ENCODE measurements around the gene SPAG16.
A peak's percentile ranks its signal among the peaks of the same experiment; 100 is the strongest.

SPAG16 gene

GRCh38 chr2:213980883-213981282, 696.6 kb downstream of the SPAG16 start:
- ChIA-PET CTCF (no interaction called here), POLR2A (no interaction called here)
- Histone ChIP-seq H3K27ac (ENCODE audit: extremely low read depth, low read depth, low read length) (no peak overlapping the region), H3K4me3 (ENCODE audit: low read depth, low read length) (no peak overlapping the region), H3K36me3 (ENCODE audit: control insufficient read depth in 2 of 2, insufficient read depth in 1 of 2, low read length in 2 of 2) (no peaks in the 10 kb centered on the region), H3K9me3 (ENCODE audit: control insufficient read depth, insufficient read depth, low read depth, low read length) (no peaks in the 10 kb centered on the region), H3K4me1 (ENCODE audit: control insufficient read depth, insufficient read depth, low read length) (no peaks in the 10 kb centered on the region)
- TF ChIP-seq ZNF785 (tag by site-specific recombination; IDR thresholded peaks at IDR 0.05) (no peak), ZNF280D (tag by site-specific recombination; IDR thresholded peaks at IDR 0.05) (no peak), ZNF350 (tag by site-specific recombination; IDR thresholded peaks at IDR 0.05) (no peak), MZF1 (tag by site-specific recombination; IDR thresholded peaks at IDR 0.05; ENCODE audit: borderline replicate concordance) (no peak), RBAK (tag by site-specific recombination; IDR thresholded peaks at IDR 0.05) (no peak)

DNA sequence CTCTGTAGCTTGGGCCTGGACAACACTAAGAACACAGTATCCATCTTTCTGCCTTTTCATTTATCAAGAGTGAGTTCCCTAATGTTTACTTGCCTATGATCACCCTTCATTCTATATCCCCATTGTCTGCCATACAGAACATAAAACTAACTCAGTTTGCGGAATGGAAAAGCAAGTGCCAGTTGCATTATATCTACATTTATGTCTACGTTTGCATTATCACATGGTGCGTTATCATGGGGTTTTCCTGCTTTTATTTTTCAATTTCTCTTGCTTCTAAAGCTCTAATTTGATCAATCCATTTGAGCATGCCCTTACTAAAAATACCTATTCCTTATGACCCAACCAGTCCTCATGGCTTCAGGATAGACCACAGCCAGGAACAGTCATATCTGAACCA, 704.9 kb downstream of the SPAG16 start:
- CTCF ChIA-PET = interaction anchor here (0.7 kb wide), 1 partner anchor 249 kb away, joined by 3 read pairs; no protein-coding TSS in a partner anchor

DNA sequence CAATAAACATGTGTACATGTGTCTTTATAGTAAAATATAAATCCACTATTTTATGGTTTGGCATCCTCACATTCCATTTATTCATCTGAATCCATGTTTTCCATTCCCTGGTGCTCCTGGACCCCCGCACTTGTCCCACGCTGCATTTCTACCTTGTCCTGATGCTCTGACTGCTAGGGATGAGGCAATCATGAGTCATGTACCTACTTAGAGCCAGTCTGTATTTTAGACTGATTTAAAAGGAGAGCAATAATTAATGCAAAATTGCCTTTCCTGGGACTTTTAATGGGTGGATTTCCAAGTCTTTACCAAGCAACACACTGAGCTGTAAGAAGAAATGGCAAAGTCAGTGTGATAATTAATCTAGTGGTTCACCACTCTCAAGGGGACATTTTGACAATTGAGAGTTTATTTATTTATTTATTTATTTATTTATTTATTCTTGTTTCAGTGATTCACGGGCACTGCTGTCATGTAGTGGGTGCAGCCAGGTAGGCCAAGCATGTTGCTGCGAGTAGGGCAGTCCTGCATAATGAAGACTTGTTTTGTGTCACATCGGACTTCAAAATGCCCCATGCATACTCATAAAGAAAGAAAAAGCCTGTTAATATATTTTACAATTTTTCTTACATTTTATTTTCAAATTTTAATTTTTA, 707.3 kb downstream of the SPAG16 start:
- TF ChIP-seq ZSCAN4 (tag by site-specific recombination; IDR thresholded peaks at IDR 0.05) (no peak), ZNF426 (tag by site-specific recombination; IDR thresholded peaks at IDR 0.05) (0 out of 2 replicates have a peak, but pooled peaks have one; percentile 12), ZBTB11 (tag by site-specific recombination; conservative IDR thresholded peaks at IDR 0.05; ENCODE audit: low read depth) (0 out of 2 replicates have a peak, but pooled peaks have one; percentile 14)
- no peaks in the 10 kb centered on the region for H3K36me3 ChIP-seq (ENCODE audit: control insufficient read depth in 2 of 2, insufficient read depth in 1 of 2, low read length in 2 of 2)

More for the DNA sequence above, 704.9 kb downstream of the SPAG16 start:
- POLR2A ChIA-PET = no interaction called here
- Histone ChIP-seq H3K4me1 (ENCODE audit: control insufficient read depth, insufficient read depth, low read length) (no peaks in the 10 kb centered on the region), H3K9me3 (ENCODE audit: control insufficient read depth, insufficient read depth, low read depth, low read length) (no peaks in the 10 kb centered on the region), H3K27ac (ENCODE audit: extremely low read depth, low read depth, low read length) (no peak overlapping the region), H3K36me3 (ENCODE audit: control insufficient read depth in 2 of 2, insufficient read depth in 1 of 2, low read length in 2 of 2) (no peaks in the 10 kb centered on the region), H3K4me3 (ENCODE audit: low read depth, low read length) (no peak overlapping the region)
- TF ChIP-seq ZFHX2 (tag by site-specific recombination; conservative IDR thresholded peaks at IDR 0.05) (no peak), ZNF174 (tag by site-specific recombination; IDR thresholded peaks at IDR 0.05) (no peak), ZNF132 (tag by site-specific recombination; IDR thresholded peaks at IDR 0.05; ENCODE audit: borderline replicate concordance) (no peak), ZNF707 (tag by site-specific recombination; IDR thresholded peaks at IDR 0.05) (no peak), ZNF175 (tag by site-specific recombination; IDR thresholded peaks at IDR 0.05) (no peak), ZNF433 (tag by site-specific recombination; IDR thresholded peaks at IDR 0.05; ENCODE audit: low read depth) (no peak), ZNF747 (tag by site-specific recombination; IDR thresholded peaks at IDR 0.05) (no peak)
- TF ChIP-seq, protein P1, sequence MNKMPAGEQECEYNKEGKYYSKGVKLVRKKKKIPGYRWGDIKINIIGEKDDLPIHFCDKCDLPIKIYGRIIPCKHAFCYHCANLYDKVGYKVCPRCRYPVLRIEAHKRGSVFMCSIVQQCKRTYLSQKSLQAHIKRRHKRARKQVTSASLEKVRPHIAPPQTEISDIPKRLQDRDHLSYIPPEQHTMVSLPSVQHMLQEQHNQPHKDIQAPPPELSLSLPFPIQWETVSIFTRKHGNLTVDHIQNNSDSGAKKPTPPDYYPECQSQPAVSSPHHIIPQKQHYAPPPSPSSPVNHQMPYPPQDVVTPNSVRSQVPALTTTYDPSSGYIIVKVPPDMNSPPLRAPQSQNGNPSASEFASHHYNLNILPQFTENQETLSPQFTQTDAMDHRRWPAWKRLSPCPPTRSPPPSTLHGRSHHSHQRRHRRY (tag by site-specific recombination; IDR thresholded peaks at IDR 0.05) = no peak

More for the DNA sequence above, 707.3 kb downstream of the SPAG16 start:
- Histone ChIP-seq H3K9me3 (ENCODE audit: control insufficient read depth, insufficient read depth, low read depth, low read length) (no peaks in the 10 kb centered on the region), H3K4me1 (ENCODE audit: control insufficient read depth, insufficient read depth, low read length) (no peaks in the 10 kb centered on the region), H3K4me3 (ENCODE audit: low read depth, low read length) (no peak overlapping the region), H3K27ac (ENCODE audit: extremely low read depth, low read depth, low read length) (no peak overlapping the region)
- CTCF ChIA-PET = no interaction called here
- POLR2A ChIA-PET = no interaction called here
